Measurements from ENCODE around the gene CCDC74B.

DNA sequence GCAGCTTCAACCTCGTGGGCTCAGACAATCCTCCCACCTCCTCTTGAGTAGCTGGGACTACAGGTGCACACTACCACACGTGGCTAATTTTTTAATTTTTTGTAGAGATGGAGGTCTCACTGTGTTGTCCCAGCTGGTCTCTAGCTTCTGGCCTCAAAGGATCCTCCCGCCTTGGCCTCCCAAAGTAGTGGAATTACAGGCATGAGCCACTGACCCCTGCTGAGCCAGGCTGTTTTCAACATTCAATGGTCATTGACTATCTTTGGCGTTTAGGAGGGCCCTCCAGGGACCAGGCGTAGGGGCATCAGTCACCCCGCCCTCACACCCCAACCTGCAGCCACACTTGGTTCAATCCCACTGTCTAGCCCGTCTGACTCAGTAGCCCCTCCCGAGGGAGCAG is 42.4 kb upstream of the CCDC74B start:
- TF ChIP-seq, protein P1, sequence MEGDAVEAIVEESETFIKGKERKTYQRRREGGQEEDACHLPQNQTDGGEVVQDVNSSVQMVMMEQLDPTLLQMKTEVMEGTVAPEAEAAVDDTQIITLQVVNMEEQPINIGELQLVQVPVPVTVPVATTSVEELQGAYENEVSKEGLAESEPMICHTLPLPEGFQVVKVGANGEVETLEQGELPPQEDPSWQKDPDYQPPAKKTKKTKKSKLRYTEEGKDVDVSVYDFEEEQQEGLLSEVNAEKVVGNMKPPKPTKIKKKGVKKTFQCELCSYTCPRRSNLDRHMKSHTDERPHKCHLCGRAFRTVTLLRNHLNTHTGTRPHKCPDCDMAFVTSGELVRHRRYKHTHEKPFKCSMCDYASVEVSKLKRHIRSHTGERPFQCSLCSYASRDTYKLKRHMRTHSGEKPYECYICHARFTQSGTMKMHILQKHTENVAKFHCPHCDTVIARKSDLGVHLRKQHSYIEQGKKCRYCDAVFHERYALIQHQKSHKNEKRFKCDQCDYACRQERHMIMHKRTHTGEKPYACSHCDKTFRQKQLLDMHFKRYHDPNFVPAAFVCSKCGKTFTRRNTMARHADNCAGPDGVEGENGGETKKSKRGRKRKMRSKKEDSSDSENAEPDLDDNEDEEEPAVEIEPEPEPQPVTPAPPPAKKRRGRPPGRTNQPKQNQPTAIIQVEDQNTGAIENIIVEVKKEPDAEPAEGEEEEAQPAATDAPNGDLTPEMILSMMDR (conservative IDR thresholded peaks at IDR 0.05; ENCODE audit: low read length) = no peak
- TF ChIP-seq EZH2phosphoT487 (IDR thresholded peaks at IDR 0.05; ENCODE audit: borderline replicate concordance) = no peak

Data from Loucy (cell line).